Measurements from ENCODE around the gene SST.
"Not testable (repeated sequence)": the region's sequence is repeated elsewhere in the genome, so short reads cannot be mapped to it uniquely, and the experiment has no call there.

SST gene

DNA sequence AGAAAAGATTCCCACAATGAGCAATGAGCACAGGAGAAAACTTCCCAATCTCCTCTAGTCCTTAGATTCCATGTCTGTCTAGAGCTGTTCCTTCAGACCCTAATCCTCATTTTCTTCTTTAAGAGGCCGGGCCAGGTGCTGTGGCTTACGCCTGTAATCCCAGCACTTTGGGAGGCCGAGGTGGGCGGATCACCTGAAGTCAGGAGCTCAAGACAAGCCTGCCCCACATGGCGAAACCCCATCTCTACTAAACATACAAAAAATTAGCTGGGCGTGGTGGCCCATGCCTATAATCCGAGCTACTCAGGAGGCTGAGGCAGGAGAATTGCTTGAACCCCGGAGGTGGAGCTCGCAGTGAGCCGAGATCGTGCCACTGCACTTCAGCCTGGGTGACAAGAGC is 11.6 kb upstream of the SST start:
- not testable (repeated sequence) for DNase-seq

DNA sequence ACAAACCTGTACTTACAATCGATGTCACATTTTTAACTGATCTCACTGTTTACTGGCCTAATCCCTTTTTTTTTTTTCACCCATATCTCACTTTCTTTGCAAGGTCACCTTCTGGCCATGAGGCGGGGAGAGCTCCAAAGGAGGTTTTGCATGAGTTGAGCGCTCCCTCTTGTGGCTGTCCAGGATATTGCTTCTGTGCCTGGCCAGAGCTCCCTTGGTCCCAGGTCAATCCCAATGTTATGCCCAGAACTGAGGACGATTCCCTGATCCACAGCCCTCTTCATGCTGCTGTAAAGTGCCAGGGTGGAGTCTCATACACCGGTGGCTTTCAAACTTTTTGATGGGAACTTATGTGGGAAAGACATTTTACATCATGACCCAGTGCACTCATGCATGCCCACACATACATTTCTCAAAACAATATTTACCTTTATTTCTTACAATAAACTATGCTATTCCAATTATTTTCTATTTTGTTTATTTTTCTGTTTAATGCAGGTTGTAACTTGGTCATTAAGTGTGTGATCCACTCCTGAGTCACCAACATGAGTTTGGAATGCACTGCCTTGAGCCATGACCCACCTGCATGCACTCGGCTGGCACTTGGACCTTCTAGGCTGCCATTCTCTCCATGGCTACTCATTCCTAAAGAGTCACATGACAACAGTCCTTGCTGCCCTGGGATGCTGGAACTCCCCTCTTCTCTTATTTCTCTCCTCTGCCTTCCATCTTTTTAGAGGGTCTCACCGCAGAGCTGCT is 9.6 kb upstream of the SST start:
- peak; percentile 67 for DNase-seq

DNA sequence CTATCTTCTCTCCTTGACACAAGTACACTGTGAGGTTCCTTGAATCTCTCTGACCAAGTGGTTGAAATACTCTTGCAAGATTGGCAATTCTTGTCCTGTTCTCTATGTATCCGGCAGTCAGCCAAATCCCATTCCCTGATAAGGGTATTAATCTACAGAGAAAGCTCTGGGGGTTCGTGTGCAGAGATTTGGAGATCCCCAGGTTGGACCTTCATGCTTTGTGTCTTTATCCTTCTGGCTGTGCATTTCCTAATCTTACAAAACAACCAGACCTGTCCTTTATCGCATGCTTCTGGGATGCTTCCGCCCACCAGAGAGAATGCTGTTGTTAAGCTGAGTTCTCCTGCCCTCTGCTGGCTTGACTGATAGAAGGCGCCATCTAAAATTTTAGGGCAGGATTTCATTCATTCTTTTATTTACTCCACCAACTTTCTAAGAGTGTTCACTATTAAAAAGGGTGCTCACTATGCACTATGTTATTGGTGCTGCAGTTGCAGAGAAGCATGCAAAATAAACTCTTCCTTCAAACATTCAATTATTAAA is 8.6 kb upstream of the SST start:
- peak; percentile 21 for DNase-seq

DNA sequence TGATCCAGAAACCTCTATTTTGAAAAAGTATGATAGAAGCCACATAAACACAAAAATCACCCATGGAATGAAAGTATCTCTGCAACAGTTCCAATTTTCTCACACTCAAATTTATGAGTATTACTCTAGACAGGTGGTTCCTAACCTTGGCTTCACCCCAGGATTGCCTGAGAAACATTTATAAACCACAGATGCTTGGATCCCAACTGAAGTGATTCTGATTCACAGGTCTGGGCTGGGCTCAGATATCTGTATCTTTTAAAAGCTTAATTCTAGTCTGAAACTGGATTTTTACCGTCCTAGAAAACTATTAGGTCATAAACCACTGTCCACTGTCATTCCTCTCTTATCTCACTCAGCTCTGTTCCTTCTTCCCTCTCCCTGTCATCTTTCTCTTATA is 7.4 kb upstream of the SST start:
- DNase-seq: no peak

DNA sequence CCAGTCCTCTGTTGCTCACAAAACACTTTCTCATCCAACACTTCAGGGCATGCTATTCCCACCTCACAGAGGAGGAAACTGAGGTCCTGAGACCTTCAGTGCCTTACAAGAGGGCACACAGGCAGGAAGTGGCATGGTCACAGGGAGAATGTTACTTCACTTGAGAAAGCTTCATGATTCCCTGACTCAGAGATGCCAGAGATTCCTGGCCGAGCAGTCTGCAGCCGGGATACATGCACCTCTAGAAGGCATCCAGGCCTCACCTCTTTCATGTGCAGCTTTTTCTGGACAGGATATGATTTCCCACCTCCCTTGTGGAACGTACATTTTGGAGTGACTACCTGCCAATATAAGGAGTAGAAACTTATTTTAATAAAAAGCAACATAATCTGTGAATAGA is 2.8 kb upstream of the SST start:
- no peak for DNase-seq

DNA sequence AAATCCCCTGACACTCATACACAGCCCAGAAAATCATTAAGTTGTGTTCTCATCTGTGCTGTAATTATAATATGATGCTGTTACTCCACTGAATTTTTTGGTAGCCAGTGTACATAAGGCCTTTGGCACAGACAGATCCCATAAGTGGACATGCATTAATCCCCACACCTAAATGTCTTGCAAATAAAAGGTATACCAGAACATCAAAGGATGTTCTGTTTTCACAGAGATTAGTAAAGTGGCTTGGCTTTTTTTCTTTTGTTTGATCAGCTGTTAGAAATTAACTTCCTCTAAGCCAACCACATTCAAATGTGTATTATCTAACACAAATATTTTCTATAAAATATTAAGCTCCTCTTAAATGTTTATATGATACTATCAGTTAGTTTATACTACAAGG is 2.7 kb downstream of the SST start:
- DNase-seq: no peak

DNA sequence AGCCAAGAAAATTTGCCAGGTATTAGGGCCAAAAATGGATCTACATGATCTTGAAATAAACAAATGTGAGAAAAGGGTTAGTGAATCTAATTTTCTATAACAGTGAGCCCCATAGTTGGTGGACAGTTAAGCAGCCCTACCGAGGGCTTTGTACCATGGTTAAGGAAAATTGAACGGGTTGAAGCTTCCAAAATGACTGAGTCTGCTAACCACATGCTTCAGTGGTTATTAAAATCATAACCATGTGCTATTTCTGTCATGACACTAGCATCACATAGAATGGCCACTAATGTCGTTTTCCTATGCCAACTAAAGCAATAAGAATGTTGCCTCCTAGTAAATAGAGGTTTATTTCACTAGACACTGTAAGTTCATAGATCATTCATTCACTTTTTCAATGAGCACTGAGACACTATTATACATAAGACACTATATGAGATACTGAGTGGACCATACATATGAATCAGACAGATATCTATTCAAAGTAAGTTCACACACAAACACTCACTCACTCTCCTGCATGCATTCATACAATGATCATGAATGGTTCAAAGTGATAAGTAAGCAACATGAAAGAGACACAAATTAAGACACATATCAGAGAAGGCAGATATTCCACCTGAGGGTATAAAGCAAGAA is 4.3 kb downstream of the SST start:
- no peak for DNase-seq

DNA sequence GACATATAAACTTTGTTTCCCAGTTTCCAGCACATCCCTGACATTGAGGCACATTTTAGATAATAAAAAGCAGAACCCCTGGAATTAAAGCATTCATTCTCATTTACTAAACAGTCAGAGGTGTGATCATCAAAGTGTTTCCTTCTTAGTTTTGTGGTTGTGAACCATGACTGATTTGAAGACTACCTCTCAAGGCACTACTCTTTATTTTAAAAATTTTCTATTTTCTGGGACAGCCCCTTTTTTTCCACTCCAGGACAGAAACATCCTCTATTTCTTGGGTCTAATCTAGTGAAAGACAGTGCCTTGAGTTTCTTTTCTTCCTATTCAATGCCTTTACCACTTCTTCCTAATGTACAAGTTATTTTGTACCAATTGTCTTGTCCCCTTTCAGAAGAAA is 5.2 kb downstream of the SST start:
- DNase-seq: no peak

DNA sequence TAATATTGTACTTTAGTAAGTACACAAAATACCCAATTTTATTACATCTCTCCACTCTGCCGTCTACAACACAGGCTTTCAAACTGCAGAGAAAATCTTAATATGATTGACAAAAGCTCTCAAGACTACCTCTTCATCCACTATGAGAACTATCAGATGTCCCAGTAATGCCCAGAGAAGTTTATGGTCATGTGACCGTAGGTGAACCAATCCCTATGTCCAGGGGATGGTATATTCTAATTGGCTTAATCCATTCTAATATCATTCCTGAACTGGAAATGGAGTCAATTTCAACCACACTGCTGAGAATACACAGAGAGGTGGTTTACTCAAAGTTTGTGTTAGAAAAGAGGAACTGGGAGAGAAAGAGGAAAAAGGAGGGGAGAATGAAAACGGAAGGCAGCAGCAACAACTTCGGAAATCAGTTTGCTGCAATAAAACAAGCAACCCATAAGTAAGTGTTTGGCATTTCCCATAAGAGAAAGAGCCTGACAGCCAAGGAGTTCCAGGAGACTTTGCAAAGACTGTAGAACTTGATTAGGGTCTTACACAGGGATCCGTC is 7.3 kb downstream of the SST start:
- no peak for DNase-seq

DNA sequence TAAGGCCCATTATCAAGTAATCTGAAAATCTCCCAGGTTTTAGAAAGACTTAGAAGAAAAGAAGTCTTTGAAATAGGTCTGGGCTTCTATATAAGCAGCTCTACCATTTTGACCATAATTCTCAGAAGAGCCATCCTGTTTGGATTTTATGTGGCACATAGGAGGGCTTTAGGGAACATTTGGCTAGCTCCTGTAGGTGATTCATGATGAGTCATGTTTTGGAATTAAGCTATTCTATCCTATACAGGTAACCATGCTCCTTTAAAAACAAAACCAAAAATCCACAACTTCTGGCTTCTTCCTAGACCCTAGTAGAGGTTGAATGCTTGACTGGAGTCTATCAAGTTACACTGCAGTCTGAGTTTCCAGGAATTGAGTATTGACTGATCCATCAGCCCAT is 8.9 kb downstream of the SST start:
- DNase-seq: no peak

DNA sequence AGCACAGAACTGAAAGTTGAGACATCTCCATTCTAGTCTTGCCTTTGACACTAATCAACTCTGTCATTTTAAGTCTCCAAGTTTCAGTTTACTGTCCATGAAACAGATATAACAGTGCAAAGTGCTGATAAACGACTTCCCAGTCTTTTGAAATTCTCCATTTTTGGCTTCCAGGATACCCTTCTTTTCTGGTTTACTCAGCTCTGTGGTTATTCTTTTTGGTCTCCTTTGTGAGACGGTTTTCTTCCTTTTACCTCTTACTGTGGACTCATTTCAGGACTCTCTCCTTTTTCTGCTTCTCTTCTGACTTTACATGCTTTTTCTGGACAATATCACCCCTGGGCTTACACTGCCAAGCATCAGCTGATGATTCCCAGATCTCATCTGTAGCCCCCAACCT is 18.9 kb downstream of the SST start:
- DNase-seq: no peak

DNA sequence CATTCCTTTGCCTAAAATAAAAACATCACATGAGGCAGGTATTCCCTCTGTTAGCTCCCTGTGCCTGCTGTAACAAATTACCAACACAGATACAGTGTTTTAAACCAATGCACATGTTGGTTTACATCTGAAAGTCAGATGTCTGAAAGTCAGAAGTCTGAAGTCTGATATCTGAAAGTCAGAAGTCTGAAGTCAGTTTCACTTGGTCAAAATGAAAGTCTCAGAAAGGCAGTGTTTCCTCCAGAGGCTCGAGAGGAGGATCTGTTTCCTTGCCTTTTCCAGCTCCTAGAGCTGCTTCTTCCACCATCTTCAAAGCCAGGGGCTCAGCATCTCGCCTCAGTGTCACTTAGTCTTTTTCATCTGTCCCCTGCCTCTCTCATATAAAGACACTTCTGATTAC is 22.0 kb downstream of the SST start:
- DNase-seq: no peak

DNA sequence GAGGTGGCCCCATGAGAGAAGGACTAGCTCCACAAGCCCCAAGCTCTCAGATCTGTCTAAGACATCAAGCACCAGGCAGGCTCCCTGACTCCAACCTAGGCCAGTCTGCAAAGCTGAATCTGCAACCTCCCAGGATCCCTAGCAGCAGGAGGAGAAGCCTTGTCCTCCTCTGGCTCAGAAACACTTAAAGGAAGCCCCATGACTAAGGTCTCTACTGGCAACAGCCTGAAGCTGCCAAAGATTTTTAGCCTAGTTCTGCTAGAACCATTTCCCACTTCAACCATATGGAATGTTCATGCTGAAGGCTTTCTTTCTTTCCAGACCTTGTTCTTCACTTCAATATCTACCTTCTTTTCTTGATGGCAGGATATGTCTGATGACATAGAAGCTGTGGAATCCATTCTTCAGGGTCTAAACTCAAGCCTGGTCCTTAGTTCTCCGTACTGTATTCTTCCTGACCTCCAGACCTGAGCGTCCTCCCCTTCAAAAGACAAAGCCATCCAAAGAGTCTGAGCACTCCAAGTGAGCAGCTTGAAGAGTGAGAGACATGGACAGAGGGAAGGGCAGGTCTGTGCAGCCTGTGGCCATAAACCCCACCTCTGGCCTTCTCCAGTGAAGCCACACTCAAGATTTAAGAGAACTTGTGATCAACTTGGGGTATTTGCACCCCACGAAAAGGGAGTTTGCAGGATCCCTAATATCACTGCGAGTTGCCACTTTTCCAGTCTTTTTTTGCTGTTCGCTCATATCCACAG is 23.1 kb downstream of the SST start:
- DNase-seq: no peak

DNA sequence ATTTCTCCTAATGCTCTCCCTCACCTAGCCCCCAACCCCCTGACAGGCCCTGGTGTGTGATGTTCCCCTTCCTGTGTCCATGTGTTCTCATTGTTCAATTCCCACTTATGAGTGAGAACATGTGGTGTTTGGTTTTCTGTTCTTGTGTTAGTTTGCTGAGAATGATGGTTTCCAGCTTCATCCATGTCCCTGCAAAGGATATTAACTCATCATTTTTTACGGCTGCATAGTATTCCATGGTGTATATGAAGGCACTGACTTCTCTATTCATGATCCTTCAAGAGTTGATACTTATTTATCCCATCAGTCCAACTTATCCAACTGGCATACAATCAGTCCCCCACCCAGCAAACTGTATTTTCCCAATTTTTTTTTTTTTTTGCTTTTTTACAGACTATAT is 24.8 kb downstream of the SST start:
- not testable (repeated sequence) for DNase-seq

DNA sequence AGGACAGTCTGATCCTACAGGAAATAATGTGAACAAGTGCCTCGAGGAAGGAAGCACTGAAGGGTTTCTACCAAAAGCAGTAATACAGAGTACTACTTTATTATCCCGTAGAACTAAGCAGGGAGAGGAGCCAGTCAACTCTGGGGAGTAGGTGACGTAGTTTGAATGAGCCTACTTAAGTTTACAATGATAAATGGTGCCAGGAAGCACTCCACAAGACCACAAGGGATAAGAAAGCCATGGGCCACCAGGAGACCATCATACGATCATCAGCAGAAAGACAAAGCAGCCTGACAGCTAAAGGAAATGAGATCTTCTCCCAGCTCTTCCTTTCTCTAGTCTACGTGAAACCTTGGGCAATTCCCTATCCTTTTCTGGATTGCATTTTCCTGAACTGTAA is 27.3 kb downstream of the SST start:
- no peak for DNase-seq

DNA sequence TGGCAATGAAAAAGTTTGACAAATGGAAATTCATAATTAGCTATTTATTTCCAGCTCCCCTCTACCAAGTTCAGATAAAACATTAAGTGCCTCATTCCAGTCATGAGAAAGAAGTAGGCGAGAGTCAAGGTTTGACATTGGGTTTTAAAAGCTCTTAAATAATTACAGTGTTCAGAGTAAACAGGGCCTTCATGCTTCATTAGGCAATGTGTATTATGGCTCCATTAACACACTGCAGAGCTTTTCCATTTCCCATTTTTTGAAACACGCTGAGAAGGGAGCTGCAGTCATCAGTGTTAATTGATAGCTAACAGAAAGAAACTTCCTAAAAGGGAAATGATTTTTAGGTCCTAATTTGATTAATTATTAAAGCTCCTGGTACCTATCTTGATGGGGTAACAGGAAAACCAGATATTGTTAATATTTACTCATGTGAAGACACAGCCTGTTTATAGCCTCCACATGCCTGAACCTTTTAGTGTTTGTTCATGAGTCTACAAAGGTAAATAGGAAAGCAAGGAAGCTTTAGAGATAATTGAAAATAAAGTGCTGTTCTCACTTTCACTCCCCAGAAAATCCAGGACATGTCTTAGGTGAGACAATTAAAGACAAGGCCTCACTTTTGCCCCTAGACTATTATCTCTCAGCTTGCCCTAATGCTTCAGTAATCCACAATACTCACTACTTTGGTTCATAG is 28.7 kb downstream of the SST start:
- no peak for DNase-seq

DNA sequence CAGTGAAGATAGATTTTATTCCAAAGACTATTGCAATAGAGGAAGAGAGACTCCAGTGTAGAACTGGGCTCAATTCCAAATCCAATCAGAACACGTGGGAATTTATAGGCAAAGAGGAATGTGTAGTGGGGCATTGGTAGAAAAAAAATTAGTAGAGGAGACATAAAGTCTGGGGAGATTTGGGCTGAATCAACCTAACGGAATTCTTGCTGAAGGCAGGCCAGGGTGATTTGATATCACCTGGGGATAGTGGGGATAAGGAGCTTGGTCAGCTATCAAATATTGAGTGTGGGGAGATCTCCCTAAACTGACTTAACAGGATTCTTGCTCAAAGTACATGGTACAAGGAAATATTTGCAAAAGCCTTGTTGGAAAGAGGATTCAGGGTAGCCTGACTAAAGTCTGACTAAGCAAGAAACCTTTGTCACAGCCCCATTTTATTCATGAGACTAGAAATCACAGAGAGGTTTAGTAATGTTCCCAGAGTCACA is 29.6 kb downstream of the SST start:
- no peak for DNase-seq

DNA sequence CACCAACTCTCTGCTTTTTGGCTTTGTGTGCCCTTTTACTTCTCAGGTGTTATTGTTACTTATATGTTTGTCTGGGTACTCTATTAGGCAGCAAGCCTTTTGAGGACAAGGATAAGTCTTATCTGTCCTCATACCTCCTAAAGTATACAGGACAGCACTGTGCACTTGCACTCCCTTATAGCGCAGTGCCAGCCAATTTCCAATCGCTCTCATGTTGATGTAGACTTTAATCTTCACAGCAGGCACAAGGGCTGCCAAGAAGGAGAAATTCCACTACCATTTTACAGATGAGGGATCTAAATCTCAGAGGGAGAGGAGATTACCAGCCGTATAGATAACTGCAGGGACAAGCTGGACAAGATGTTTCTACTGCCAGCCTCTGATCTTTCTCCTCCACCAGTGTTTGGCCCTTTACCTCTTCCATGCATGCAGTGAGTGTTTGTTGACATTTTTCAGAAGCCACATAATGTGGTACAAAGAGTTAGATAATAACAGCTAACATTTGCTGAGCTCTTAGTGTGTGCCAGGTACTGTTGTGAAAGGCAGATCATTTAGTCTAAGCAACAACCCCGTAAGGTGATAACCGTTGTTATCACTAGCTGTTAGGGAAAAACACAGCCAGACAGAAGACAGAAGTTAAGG is 30.1 kb downstream of the SST start:
- DNase-seq: no peak

DNA sequence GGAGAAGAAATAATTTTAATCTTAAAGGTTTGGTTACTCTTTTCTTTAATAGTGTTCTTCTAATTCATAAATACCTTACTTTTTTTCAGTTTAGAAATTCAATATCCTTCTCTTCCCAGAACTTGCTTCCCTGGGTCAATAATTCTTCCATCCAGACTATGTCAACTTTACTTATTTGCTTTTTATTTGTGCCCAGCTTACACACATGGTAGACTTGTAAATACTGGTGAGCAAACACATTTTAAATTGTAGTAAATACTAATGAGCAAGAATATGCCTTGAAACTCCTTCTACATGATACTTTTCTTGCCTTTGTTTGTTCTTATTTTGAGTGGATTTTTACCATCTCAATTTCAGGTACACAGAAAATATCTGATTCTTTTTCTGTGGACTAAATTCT is 33.7 kb downstream of the SST start:
- DNase-seq: no peak

DNA sequence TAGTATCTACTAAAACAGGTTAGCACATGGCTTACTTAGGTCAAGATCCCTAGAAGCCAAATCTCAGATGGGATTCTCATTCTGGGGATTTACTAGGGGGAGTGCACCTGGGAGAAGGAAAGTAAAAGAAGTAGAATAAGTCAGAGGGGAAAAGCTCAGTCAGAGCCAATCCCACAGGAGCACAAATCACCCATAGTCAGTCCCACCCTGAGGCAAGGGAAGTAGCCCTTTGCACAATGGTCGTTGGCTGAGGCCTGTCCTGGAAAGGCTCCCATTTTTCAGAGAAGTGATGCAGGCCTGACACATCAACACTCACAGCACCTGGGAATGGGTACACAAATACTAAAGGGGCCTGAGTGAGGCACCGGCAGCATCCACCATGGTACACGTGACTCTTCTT is 39.8 kb downstream of the SST start:
- DNase-seq: no peak

DNA sequence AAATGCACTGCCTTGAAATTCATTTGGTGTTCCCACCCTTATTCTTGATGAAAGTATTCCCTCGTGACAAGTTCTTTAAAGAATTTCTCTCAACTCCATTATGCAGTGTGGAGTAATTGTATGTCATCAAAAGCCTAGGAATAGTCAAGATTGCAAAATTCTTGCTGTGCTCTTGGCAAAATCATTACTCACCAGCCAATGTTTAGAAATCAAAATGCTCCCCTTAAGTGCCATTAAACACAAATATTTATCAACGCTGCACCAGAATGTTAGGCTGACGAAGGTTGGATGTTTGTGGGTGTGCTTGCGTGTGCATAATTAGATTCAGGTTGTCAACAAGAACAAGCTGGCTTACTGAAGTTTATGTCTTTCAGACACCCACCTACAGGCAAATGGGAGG is 40.5 kb downstream of the SST start:
- DNase-seq: no peak

DNA sequence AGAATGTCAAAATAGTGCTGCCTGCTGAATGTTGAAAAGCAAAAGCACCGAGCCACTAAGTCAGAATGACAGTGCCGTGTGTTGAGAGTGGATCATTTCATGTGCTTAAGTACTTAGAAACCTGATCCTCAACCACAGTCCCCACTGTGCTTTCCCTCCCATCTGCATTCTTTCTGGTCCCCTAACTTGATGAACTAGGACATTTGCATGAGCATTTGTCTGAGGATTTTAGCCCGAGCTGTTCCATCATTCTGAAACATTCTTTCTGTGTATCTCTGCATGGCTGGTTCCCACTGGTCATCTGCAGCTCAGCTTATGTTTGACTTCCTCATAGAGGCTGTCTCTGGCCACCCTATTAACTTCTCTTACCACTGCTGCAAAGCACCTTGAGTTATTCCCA is 42.0 kb downstream of the SST start:
- DNase-seq: no peak

All from CD4-positive, alpha-beta T cell treated with Interleukin-10 for 1 hour (primary cell).